ENCODE data around the gene ITPRIP. TPM values are rescaled to one million over a fixed set of nuclear protein-coding genes. Genes with fewer than 3 reads are reported as not detected.
A peak's percentile ranks its signal among the peaks of the same experiment; 100 is the strongest.

ITPRIP gene
- total RNA-seq, 1 experiment from 2014 or later: 22.5 TPM

DNA sequence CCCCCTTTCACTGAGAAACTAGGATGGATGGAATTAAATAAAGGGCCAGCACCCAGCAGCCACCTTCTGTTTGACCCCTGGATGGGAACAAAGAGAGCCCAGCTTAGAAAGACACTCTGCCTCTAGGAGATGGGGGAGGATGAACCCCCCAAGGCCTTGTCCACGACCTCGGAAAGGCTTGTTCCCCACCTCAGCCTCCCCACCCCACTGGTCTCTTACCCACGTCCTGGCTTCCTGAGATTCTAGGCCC is 9.7 kb downstream of the ITPRIP start:
- Histone ChIP-seq H3K4me1 (ENCODE audit: insufficient read depth, low read length) (peaks cover 44% of the 10 kb centered on the region; the same call in 1 of the 2 replicates), H4K20me1 (ENCODE audit: control insufficient read depth, insufficient read depth, insufficient read length) (peaks cover 3% of the 10 kb centered on the region), H3K9me3 (ENCODE audit: control insufficient read depth, low read depth, low read length) (no peaks in the 10 kb centered on the region), H3K23me2 (ENCODE audit: insufficient read length, low read depth, low read length, poor library complexity, severe bottlenecking) (peaks cover 4% of the 10 kb centered on the region), H3K4ac (ENCODE audit: low read depth, low read length) (no peak overlapping the region; the same call in 1 of the 2 replicates), H4K8ac (replicated peaks; ENCODE audit: insufficient read length, low read depth, low read length) (no peak overlapping the region), H3K27ac (ENCODE audit: insufficient read length, low read depth, low read length) (peak overlapping the region; percentile 27), H4K5ac (ENCODE audit: insufficient read length, low read depth, low read length) (peak overlapping the region; percentile 9), H3K79me1 (ENCODE audit: insufficient read depth, low read depth, low read length, poor library complexity, severe bottlenecking) (no peaks in the 10 kb centered on the region), H3K9ac (ENCODE audit: extremely low read depth, insufficient read length, low read length) (peak overlapping the region; percentile 1), H2BK20ac (ENCODE audit: low read depth, low read length, poor library complexity, severe bottlenecking) (no peak overlapping the region), H4K91ac (ENCODE audit: insufficient read length, low read depth, low read length) (no peak overlapping the region), H3K27me3 (ENCODE audit: insufficient read depth, low read length) (no peaks in the 10 kb centered on the region), H3K56ac (ENCODE audit: insufficient read length, low read depth, low read length) (no peak overlapping the region), H2BK12ac (ENCODE audit: insufficient read length, low read depth, low read length) (no peak overlapping the region), H3K4me2 (ENCODE audit: insufficient read depth, insufficient read length, low read length) (peak overlapping the region; percentile 40), H3K18ac (ENCODE audit: insufficient read length, low read depth, low read length) (peak overlapping the region; percentile 87), H2BK5ac (ENCODE audit: insufficient read length, low read length) (no peak overlapping the region), H3K79me2 (ENCODE audit: insufficient read depth, low read length) (peaks cover 26% of the 10 kb centered on the region; the same call in 1 of the 2 replicates), H2BK15ac (ENCODE audit: low read depth, low read length) (no peak overlapping the region), H2BK120ac (ENCODE audit: low read depth, low read length, poor library complexity, severe bottlenecking) (no peak overlapping the region), H2AK5ac (ENCODE audit: insufficient read length, low read length) (no peak overlapping the region), H3K14ac (ENCODE audit: insufficient read depth, low read length) (peak overlapping the region; percentile 91; the same call in 1 of the 2 replicates), H3T11ph (ENCODE audit: low read length) (no peak overlapping the region), H2AFZ (ENCODE audit: low read length) (no peak overlapping the region), H3K23ac (ENCODE audit: insufficient read length, low read depth, low read length) (no peak overlapping the region)
- Mint-ChIP-seq H3K4me3 (peak overlapping the region; percentile 52 to 73), H3K36me3 (ENCODE audit: insufficient read depth in 1 of 3, low read depth in 3 of 3) (peaks cover 14 to 26% (median 21%) of the 10 kb centered on the region in 3 experiments), H3K9me3 (no peaks in the 10 kb centered on the region), H3K27ac (peak overlapping the region; percentile 98), H3K4me1 (peaks cover 88 to 91% of the 10 kb centered on the region in 2 experiments), H3K27me3 (ENCODE audit: low read depth) (no peaks in the 10 kb centered on the region)
- TF ChIP-seq CTCF (conservative IDR thresholded peaks at IDR 0.05): no peak
- DNase-seq: no peak
- WGBS (ENCODE audit: extremely low coverage, insufficient read length, low lambda C conversion rate): no CpG with 5 or more reads among the region's 3 CpGs
